K562 (cell line): Measurements from ENCODE around the gene INTS1. TPM values are rescaled to one million over a fixed set of nuclear protein-coding genes. Genes with fewer than 3 reads are reported as not detected.

Experiments used
- ATAC-seq: fragments of 200-7000 bp; cut with Tn5 transposase; 3 replicates; pipeline ENCODE4 v1.9.1; 2020; ENCODE audit warnings: moderate library complexity
- BruUV-seq: library from RNA; stranded (reverse); fragments of 400-500 nt; replicated peaks from 2 replicates; lab custom pipeline; 2021; lab: Mats Ljungman, UMichigan
- CTCF ChIA-PET: fragments of 300-600 bp; formaldehyde crosslinking; extraction: SDS; loops from one replicate; lab custom pipeline; 2021; ENCODE audit warnings: low intra/inter-chr PET ratio; lab: Yijun Ruan, JAX
- POLR2A ChIA-PET: fragments of 300-600, 350-650 bp; sonication (Branson Sonifier 250); formaldehyde crosslinking; extraction: SDS; loops from one replicate; lab custom pipeline; 2021; ENCODE audit warnings: antibody characterized with exemption, inconsistent platforms; lab: Yijun Ruan, JAX
- DNase-seq, 4 experiments: peaks; one replicate each; pipeline versions ENCODE4 v3.0.0 to v3.0.0-alpha.2; 2011 to 2018; ENCODE audit warnings: low spot score in 3 of 4, mixed read lengths in 3 of 4; ENCODE audit errors: extremely low read depth in 1 of 4
- FAIRE-seq: peaks from 2 replicates; lab custom pipeline; 2011; peaks lifted over from hg19 to GRCh38; lab: Jason Lieb, UNC
- H2AFZ ChIP-seq: 2 replicates; pipeline ENCODE4 v1.6.0; 2011; ENCODE audit warnings: low read depth, low read length, control low read depth, inconsistent platforms
- H3K27ac ChIP-seq: fragments of 200-600 bp; 3 replicates; pipeline ENCODE4 v1.8.0; 2011; ENCODE audit warnings: low read depth, mild to moderate bottlenecking, control low read depth, inconsistent platforms, low read length, moderate library complexity, mixed read lengths; ENCODE audit errors: extremely low read depth
- H3K27me3 ChIP-seq, 2 experiments: fragments of 300-600 bp in 1 of 2; 2 replicates in 1 of 2; 3 replicates in 1 of 2; pipeline versions ENCODE4 v1.6.0 to v1.8.0; 2011; ENCODE audit warnings: inconsistent platforms in 2 of 2, low read length in 2 of 2, mild to moderate bottlenecking in 1 of 2, mixed read lengths in 1 of 2, moderate library complexity in 1 of 2; ENCODE audit not compliant: control insufficient read depth in 2 of 2, insufficient read depth in 2 of 2
- H3K36me3 ChIP-seq: fragments of 300-600 bp; 3 replicates; pipeline ENCODE4 v1.8.0; 2011; ENCODE audit warnings: mild to moderate bottlenecking, low read length, inconsistent platforms; ENCODE audit not compliant: control insufficient read depth, insufficient read depth
- H3K4me1 ChIP-seq, 2 experiments: fragments of 200-600 bp in 1 of 2; replicated peaks in 1 of 2; 2 replicates in 1 of 2; 3 replicates in 1 of 2; pipeline versions ENCODE4 v1.5.1 to v1.8.0; 2011; ENCODE audit warnings: inconsistent platforms in 2 of 2, low read length in 2 of 2, mild to moderate bottlenecking in 1 of 2, mixed read lengths in 1 of 2, moderate library complexity in 1 of 2; ENCODE audit not compliant: control insufficient read depth in 2 of 2, insufficient read depth in 2 of 2
- H3K4me2 ChIP-seq: 2 replicates; pipeline ENCODE4 v1.6.1; 2011; ENCODE audit warnings: low read length, control low read depth, inconsistent platforms, mixed read lengths; ENCODE audit not compliant: insufficient read depth
- H3K4me3 ChIP-seq: fragments of 200-600 bp; sonication (generic), shearing (Covaris generic); 2 replicates; pipeline ENCODE4 v1.5.1; 2016; ENCODE audit warnings: control low read depth, inconsistent platforms
- H3K79me2 ChIP-seq: fragments of 200-600 bp; 3 replicates; pipeline ENCODE4 v1.8.0; 2011; ENCODE audit warnings: low read length, inconsistent platforms; ENCODE audit not compliant: control insufficient read depth, insufficient read depth
- H3K9ac ChIP-seq, 2 experiments: 2 replicates each; pipeline versions ENCODE4 v1.6.0 to v1.6.1; 2011; ENCODE audit warnings: low read depth in 2 of 2, low read length in 2 of 2, control low read depth in 1 of 2, inconsistent platforms in 1 of 2, mild to moderate bottlenecking in 1 of 2, mixed read lengths in 1 of 2; ENCODE audit not compliant: insufficient read depth in 1 of 2
- H3K9me1 ChIP-seq: one replicate; pipeline ENCODE4 v1.6.0; 2011; ENCODE audit warnings: inconsistent platforms, mild to moderate bottlenecking, low read length, moderate library complexity; ENCODE audit not compliant: control insufficient read depth, insufficient read depth
- H3K9me3 ChIP-seq: replicated peaks from 2 replicates; pipeline ENCODE4 v1.5.1; 2011; ENCODE audit warnings: low read depth, low read length, inconsistent platforms; ENCODE audit not compliant: control insufficient read depth, insufficient read depth
- H4K20me1 ChIP-seq: replicated peaks from 2 replicates; pipeline ENCODE4 v1.6.1; 2011; ENCODE audit warnings: low read length, inconsistent platforms, mixed read lengths; ENCODE audit not compliant: control insufficient read depth, insufficient read depth
- ESRRB ChIP-seq: fragments of 250-450 bp; sonication (Bioruptor Pico); IDR thresholded peaks from 2 replicates; pipeline ENCODE4 v1.5.0; 2020; ENCODE audit warnings: mild to moderate bottlenecking, moderate library complexity, borderline replicate concordance
- ZBTB33 ChIP-seq: sonication (generic); formaldehyde crosslinking; IDR thresholded peaks from 2 replicates; pipeline ENCODE4 v1.8.1; 2023; ENCODE audit warnings: mild to moderate bottlenecking, missing genetic modification reagents
- ZEB2 ChIP-seq: fragments of 450-650 bp; IDR thresholded peaks from 2 replicates; pipeline ENCODE4 v1.6.1; 2016
- ZKSCAN8 ChIP-seq: fragments of 200-800 bp; sonication (Bioruptor generic); IDR thresholded peaks from 2 replicates; pipeline ENCODE4 v1.6.1; 2016; ENCODE audit warnings: missing genetic modification characterization, missing compliant biosample characterization
- ZNF76 ChIP-seq: fragments of 250-450 bp; sonication (Bioruptor Pico); IDR thresholded peaks from 2 replicates; pipeline ENCODE4 v1.4.0; 2020; ENCODE audit warnings: mild to moderate bottlenecking, moderate library complexity, borderline replicate concordance
- WGBS: fragments of 100-300 bp; shearing (Covaris generic); methylation state at CpG from one replicate; pipeline ENCODE4 v1.1.6; 2016; ENCODE audit warnings: low coverage, mixed read lengths; ENCODE audit not compliant: insufficient coverage; ENCODE audit errors: missing lambda C conversion rate; 5-methylcytosine and 5-hydroxymethylcytosine counted together
- in situ Hi-C: fragments of 300-500 bp; cut with MboI; formaldehyde crosslinking; loops from 4 replicates; pipeline ENCODE4 v1.15.0; 2018; ENCODE audit warnings: inconsistent platforms, mixed read lengths
- intact Hi-C: fragments of 100-400 bp; cut with micrococcal nuclease; formaldehyde crosslinking; loops from 2 replicates; pipeline ENCODE4 v1.14.2; 2022
- polyA plus RNA-seq, 8 experiments: library from polyadenylated mRNA; depleted of rRNA in 4 of 8; stranded (reverse) in 5 of 8; unstranded in 3 of 8; fragments of >200 nt; fragmentation: Nextera tagmentation in 2 of 8; fragmentation: Illumina TruSeq in 1 of 8; extraction: Ambion mirVana in 2 of 8; extraction: Trizol in 1 of 8; gene quantifications; 2 replicates each; pipeline versions ENCODE4 v1.2.1 to v1.2.3, GENCODE V29; 2011 to 2014; ENCODE audit warnings: inconsistent platforms in 1 of 8, missing spikeins in 1 of 8
- total RNA-seq, 7 experiments: library from RNA; depleted of rRNA in 6 of 7; stranded (reverse); fragments of >200 nt in 6 of 7; fragmentation: Illumina TruSeq in 2 of 7; extraction: Trizol in 2 of 7; gene quantifications; 2 replicates each; pipeline versions ENCODE4 v1.2.1 to v1.2.3, GENCODE V29; 2011 to 2021; ENCODE audit warnings: low replicate concordance in 1 of 7

Gene INTS1
- total and polyA plus RNA-seq, 9 of the 15 experiments (the other 6 are each of a cell fraction or from before 2014, with no cell fraction given) = 0.34 to 119 (median 18.5) TPM

GRCh38 chr7:1421946-1422345 lies 82.2 kb downstream of the INTS1 start:
- H3K9me1 ChIP-seq = no peaks in the 10 kb centered on the region
- no peaks in the 10 kb centered on the region for H3K36me3 ChIP-seq
- in situ Hi-C loops (no loop called here), intact Hi-C loops (no loop called here)
- TF ChIP-seq ZEB2 (0 out of 2 replicates have a peak, but pooled peaks have one; percentile 31), ZNF76 (CRISPR knock-in tag) (no peak)
- no peak overlapping the region for H2AFZ ChIP-seq
- BruUV-seq = no TSS peak
- DNase-seq (no peak), FAIRE-seq (no peak), ATAC-seq (no peak)
- no peaks in the 10 kb centered on the region for H3K79me2 ChIP-seq
- no peak overlapping the region for H3K4me3 ChIP-seq
- no peak overlapping the region for H3K4me2 ChIP-seq
- ChIA-PET CTCF (no interaction called here), POLR2A (interaction anchor here (0.6 kb wide), 1 partner anchor 22 kb away, joined by 3 read pairs; no protein-coding TSS in a partner anchor)
- H3K9me3 ChIP-seq = no peaks in the 10 kb centered on the region
- peaks cover 0 to 14% of the 10 kb centered on the region in 2 experiments; a peak in 3 of 5 replicates for H3K27me3 ChIP-seq
- peaks cover 21 to 52% of the 10 kb centered on the region in 2 experiments for H3K4me1 ChIP-seq
- H3K27ac ChIP-seq = no peak overlapping the region
- no peak overlapping the region for H3K9ac ChIP-seq
- no peaks in the 10 kb centered on the region for H4K20me1 ChIP-seq
- WGBS = 6% methylated on average over 3 of the region's 8 CpGs

- Histone ChIP-seq H3K27ac (no peak overlapping the region), H2AFZ (no peak overlapping the region), H3K9me1 (no peaks in the 10 kb centered on the region), H3K9ac (peak overlapping the region in 1 of 2 experiments; percentile 41; a peak in 1 of 4 replicates), H3K4me1 (peaks cover 21 to 52% of the 10 kb centered on the region in 2 experiments), H3K9me3 (no peaks in the 10 kb centered on the region), H3K79me2 (no peaks in the 10 kb centered on the region), H3K36me3 (no peaks in the 10 kb centered on the region), H4K20me1 (no peaks in the 10 kb centered on the region), H3K4me3 (no peak overlapping the region), H3K27me3 (peaks cover 0 to 14% of the 10 kb centered on the region in 2 experiments; a peak in 3 of 5 replicates), H3K4me2 (no peak overlapping the region)
- FAIRE-seq = no peak
- CTCF ChIA-PET = no interaction called here
- WGBS = 21% methylated on average over 41 of the region's 41 CpGs
- TF ChIP-seq ZBTB33 (CRISPR knock-in tag) = 0 out of 2 replicates have a peak, but pooled peaks have one; percentile 14
- TF ChIP-seq ESRRB (CRISPR knock-in tag) = no peak
- TF ChIP-seq ZKSCAN8 (CRISPR knock-in tag) = no peak
- DNase-seq = no peak
- ATAC-seq = no peak
- BruUV-seq = no TSS peak
- in situ Hi-C loops (no loop called here), intact Hi-C loops (no loop called here)
- POLR2A ChIA-PET = no interaction called here
These were observed 83.0 kb downstream of the INTS1 start for GRCh38 chr7:1421020-1421790.
